ENCODE results near the gene HAND2. TPM values are rescaled to one million over a fixed set of nuclear protein-coding genes. Genes with fewer than 3 reads are reported as not detected.

Gene HAND2
- total and polyA plus RNA-seq, 2 of the 8 experiments (the other 6 are each of a cell fraction or from before 2014, with no cell fraction given), result 0.05 TPM; not detected in 1

GRCh38 chr4:173565281-173565680, 35.3 kb upstream of the HAND2 start:
- Histone ChIP-seq H3K56ac (replicated peaks; ENCODE audit: insufficient read length, low read depth, low read length) (no peak overlapping the region), H2BK5ac (ENCODE audit: low read depth, low read length) (no peak overlapping the region)

More at GRCh38 chr4:173565281-173565680, 35.3 kb upstream of the HAND2 start:
- Histone ChIP-seq H3K36me3 (ENCODE audit: control insufficient read depth in 2 of 4, insufficient read depth in 4 of 4, low read length in 3 of 4) (no peaks in the 10 kb centered on the region), H2BK120ac (replicated peaks; ENCODE audit: low read depth, low read length) (no peak overlapping the region), H3K4me2 (ENCODE audit: insufficient read depth in 1 of 2, low read depth in 2 of 2, low read length in 2 of 2) (no peak overlapping the region), H3K79me1 (ENCODE audit: low read depth, low read length) (no peaks in the 10 kb centered on the region), H2BK20ac (ENCODE audit: low read length) (no peak overlapping the region), H2BK15ac (ENCODE audit: low read length) (no peak overlapping the region), H3K27ac (ENCODE audit: low read depth, low read length) (no peak overlapping the region), H2AFZ (ENCODE audit: low read length) (no peak overlapping the region), H3K23me2 (ENCODE audit: low read depth, low read length) (no peaks in the 10 kb centered on the region), H3K23ac (ENCODE audit: insufficient read length) (no peak overlapping the region), H3K4me1 (replicated peaks in 1 of 4; ENCODE audit: control insufficient read depth in 3 of 4, insufficient read depth in 4 of 4, low read length in 3 of 4) (no peaks in the 10 kb centered on the region), H4K8ac (ENCODE audit: extremely low read depth, insufficient read depth, low read length) (no peak overlapping the region), H3K4me3 (ENCODE audit: extremely low read depth in 1 of 4, insufficient read depth in 2 of 4, low read depth in 3 of 4, low read length in 4 of 4) (no peak overlapping the region), H3K27me3 (replicated peaks in 1 of 4; ENCODE audit: control insufficient read depth in 3 of 4, extremely low read depth in 1 of 4, insufficient read depth in 3 of 4, low read length in 3 of 4) (no peaks in the 10 kb centered on the region), H4K20me1 (replicated peaks in 1 of 2; ENCODE audit: control insufficient read depth in 1 of 2, insufficient read depth in 2 of 2, low read length in 2 of 2) (no peaks in the 10 kb centered on the region), H3K79me2 (ENCODE audit: control insufficient read depth in 1 of 2, insufficient read depth in 2 of 2, low read length in 2 of 2) (no peaks in the 10 kb centered on the region), H3K18ac (ENCODE audit: extremely low read depth, low read length) (no peak overlapping the region), H2AK5ac (ENCODE audit: low read depth, low read length) (no peak overlapping the region), H3K4ac (replicated peaks; ENCODE audit: insufficient read length, low read depth, low read length) (no peak overlapping the region), H4K5ac (ENCODE audit: insufficient read length, low read depth, low read length) (no peak overlapping the region), H2BK12ac (ENCODE audit: low read depth, low read length) (no peak overlapping the region), H3K14ac (ENCODE audit: insufficient read length) (no peak overlapping the region), H3K9me3 (ENCODE audit: insufficient read depth in 2 of 2, low read depth in 1 of 2, low read length in 1 of 2) (no peaks in the 10 kb centered on the region), H4K91ac (replicated peaks; ENCODE audit: insufficient read length, low read length) (no peak overlapping the region), H3K9ac (replicated peaks in 1 of 4; ENCODE audit: extremely low read depth in 1 of 4, low read depth in 3 of 4, low read length in 3 of 4) (no peak overlapping the region)
- 86% methylated on average over 2 of the region's 2 CpGs; no CpG with 5 or more reads in 1 of the 2 experiments for WGBS, 2 experiments (ENCODE audit: extremely low coverage in 1 of 2, insufficient coverage in 1 of 2, insufficient read length in 1 of 2, insufficient replicate concordance in 2 of 2, low coverage in 1 of 2, low lambda C conversion rate in 2 of 2, missing lambda C conversion rate in 1 of 2)
- TF ChIP-seq CBX8 (IDR thresholded peaks at IDR 0.05; ENCODE audit: borderline replicate concordance, low read depth, low read length), result no peak
- no peak for TF ChIP-seq CHD1 (IDR thresholded peaks at IDR 0.05; ENCODE audit: low read depth, low read length)
- no peak for TF ChIP-seq USF2 (IDR thresholded peaks at IDR 0.05; ENCODE audit: low read length)
- TF ChIP-seq CHD2 (IDR thresholded peaks at IDR 0.05; ENCODE audit: low read length), result no peak
- DNase-seq (ENCODE audit: low read depth in 1 of 2, low spot score in 2 of 2) (no peak), FAIRE-seq (no peak)
- ChIA-PET CTCF (ENCODE audit: partially characterized antibody) (no interaction called here), POLR2A (ENCODE audit: partially characterized antibody) (no interaction called here)
